22Rv1 (cell line): ENCODE data around the gene TUBB8.

Experiments
- CTCF ChIP-seq: fragments of 450-650 bp; IDR thresholded peaks from 2 replicates; pipeline ENCODE4 v1.5.1; 2017; ENCODE audit warnings: mild to moderate bottlenecking
- ZFX ChIP-seq: fragments of 450-650 bp; IDR thresholded peaks from 2 replicates; pipeline ENCODE4 v1.6.1; 2017; ENCODE audit warnings: antibody characterized with exemption, borderline replicate concordance

- TF ChIP-seq CTCF (no peak), ZFX (no peak)
Measured at GRCh38 chr10:48996-49395, at the start of gene TUBB8.
